ENCODE results near the gene SULF2.

Gene SULF2

GRCh38 chr20:47778398-47779354 lies 6.6 kb downstream of the SULF2 start:
- no peak for TF ChIP-seq GATA2 (IDR thresholded peaks at IDR 0.05; ENCODE audit: low read depth, low read length)
- TF ChIP-seq GATA3 (IDR thresholded peaks at IDR 0.05; ENCODE audit: low read depth, low read length), result no peak

DNA sequence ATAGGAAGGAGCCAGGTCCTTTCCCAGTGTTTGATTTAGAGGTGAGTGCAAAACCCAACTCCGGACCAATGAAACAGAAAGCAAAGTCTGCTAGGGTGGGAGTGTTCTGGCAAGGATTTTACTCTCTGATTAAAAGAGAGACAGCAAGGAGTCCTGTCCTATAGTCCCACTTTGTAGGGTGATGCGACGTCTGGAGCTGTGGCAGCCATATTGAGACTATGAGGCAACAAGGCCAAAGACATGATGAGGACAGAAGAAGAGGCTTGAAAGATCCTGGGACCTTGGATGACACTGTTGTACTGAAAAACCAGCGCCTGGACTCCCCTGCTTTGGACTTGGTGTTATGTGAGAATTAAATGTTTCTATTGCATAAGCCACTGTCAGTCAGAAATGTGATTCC lies 8.1 kb downstream of the SULF2 start:
- no peak for TF ChIP-seq GATA3 (IDR thresholded peaks at IDR 0.05; ENCODE audit: low read depth, low read length)

GRCh38 chr20:47776639-47777038 lies 8.6 kb downstream of the SULF2 start:
- TF ChIP-seq GATA2 (IDR thresholded peaks at IDR 0.05; ENCODE audit: low read depth, low read length) (no peak), GATA3 (IDR thresholded peaks at IDR 0.05; ENCODE audit: low read depth, low read length) (no peak)

GRCh38 chr20:47775841-47776240 lies 9.4 kb downstream of the SULF2 start:
- TF ChIP-seq GATA2 (IDR thresholded peaks at IDR 0.05; ENCODE audit: low read depth, low read length) (no peak), GATA3 (IDR thresholded peaks at IDR 0.05; ENCODE audit: low read depth, low read length) (no peak)

- no peak for TF ChIP-seq GATA2 (IDR thresholded peaks at IDR 0.05; ENCODE audit: low read depth, low read length)
- TF ChIP-seq GATA3 (IDR thresholded peaks at IDR 0.05; ENCODE audit: low read depth, low read length), result no peak
These were observed 10.2 kb downstream of the SULF2 start for GRCh38 chr20:47775039-47775438.

- TF ChIP-seq GATA2 (IDR thresholded peaks at IDR 0.05; ENCODE audit: low read depth, low read length) (no peak), GATA3 (IDR thresholded peaks at IDR 0.05; ENCODE audit: low read depth, low read length) (no peak)
These were observed 11.0 kb downstream of the SULF2 start for GRCh38 chr20:47774131-47774777.

- TF ChIP-seq GATA2 (IDR thresholded peaks at IDR 0.05; ENCODE audit: low read depth, low read length), result no peak
- TF ChIP-seq GATA3 (IDR thresholded peaks at IDR 0.05; ENCODE audit: low read depth, low read length), result no peak
These were observed 11.9 kb downstream of the SULF2 start for GRCh38 chr20:47773371-47773786.

- TF ChIP-seq GATA2 (IDR thresholded peaks at IDR 0.05; ENCODE audit: low read depth, low read length) (no peak), GATA3 (IDR thresholded peaks at IDR 0.05; ENCODE audit: low read depth, low read length) (no peak)
These were observed 14.3 kb downstream of the SULF2 start for GRCh38 chr20:47770935-47771334.

DNA sequence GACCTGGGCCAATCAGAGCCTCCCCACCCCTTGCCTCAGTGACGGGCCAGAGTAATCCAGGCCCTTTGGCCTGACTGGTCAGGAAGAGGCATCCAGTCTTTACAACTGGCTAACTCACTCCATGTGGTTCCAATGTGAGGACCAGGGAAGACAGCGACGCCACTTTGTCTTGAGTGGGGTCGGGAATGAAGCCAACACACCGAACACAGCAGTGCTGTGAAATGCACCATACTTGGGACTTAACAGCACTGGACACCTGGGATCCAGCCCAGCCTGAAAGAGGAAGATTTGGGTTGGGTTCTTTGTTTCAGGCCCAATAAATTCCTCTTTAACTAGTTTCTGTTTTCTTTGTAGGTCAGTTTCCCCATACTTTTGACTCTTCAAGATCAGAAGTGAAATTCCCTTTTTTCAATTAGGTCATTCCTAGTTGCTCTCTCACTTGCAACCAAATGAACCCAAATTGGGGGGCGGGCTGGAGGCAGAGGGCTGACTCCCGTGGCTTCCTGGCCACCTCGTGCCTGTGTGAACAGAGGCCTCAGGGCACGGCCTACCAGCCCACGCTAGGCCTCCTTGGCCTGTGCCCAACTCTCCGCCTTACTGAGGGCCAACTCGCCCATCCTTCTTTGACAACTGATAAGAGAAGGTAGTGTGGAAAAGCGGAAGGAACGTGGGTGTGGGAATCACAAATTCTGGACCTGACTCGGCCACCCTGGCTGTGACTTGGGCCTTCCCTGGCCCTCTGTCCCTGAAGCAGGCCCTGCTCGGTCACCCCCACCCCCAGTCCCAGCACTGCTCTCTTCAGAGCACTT lies 17.1 kb downstream of the SULF2 start:
- TF ChIP-seq GATA3 (IDR thresholded peaks at IDR 0.05; ENCODE audit: low read depth, low read length), result no peak
- TF ChIP-seq GATA2 (IDR thresholded peaks at IDR 0.05; ENCODE audit: low read depth, low read length), result no peak

DNA sequence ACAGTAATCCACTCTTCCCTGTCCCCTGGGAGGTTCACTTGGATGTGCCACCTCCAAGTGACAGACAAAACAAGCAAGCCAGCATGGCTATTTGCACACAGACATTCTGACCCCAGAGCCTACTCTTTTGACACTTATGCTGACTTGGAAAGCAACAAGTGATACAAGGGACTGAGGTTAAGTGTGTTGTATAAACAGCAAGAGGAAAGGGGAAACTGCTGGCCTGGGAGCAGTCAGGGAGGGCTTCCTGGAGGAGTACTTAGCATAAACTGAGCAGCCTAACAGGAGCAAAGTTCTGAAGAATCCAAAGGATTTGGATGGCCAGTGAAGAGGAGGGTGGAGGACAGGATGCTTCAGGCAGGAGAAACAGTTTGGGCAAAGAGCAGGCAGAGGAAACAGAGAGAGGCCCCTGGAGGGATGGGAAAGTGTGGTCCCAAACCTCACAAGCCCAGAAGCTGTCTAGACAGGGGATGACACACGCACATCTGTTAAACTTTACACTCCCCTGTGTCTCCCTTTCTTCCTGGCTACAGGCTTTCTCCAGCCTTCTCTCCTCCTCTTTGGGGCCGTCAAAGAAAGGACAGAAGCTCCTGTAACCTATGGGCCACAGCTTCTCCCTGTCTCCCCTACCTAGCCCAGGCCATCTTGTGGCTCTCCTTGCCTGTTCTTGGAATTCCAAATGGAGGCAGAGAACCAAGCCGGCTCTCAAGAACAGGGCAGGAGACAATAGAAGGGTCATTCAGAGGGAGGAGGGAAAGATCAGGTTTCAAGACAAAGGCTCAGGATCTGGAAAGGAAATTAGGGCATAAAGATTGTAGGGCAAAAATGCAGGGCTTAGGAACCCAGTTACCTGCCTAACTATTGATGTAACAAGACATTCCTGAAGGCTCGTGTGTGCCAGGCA lies 19.3 kb downstream of the SULF2 start:
- TF ChIP-seq GATA2 (IDR thresholded peaks at IDR 0.05; ENCODE audit: low read depth, low read length) (no peak), GATA3 (IDR thresholded peaks at IDR 0.05; ENCODE audit: low read depth, low read length) (no peak)

DNA sequence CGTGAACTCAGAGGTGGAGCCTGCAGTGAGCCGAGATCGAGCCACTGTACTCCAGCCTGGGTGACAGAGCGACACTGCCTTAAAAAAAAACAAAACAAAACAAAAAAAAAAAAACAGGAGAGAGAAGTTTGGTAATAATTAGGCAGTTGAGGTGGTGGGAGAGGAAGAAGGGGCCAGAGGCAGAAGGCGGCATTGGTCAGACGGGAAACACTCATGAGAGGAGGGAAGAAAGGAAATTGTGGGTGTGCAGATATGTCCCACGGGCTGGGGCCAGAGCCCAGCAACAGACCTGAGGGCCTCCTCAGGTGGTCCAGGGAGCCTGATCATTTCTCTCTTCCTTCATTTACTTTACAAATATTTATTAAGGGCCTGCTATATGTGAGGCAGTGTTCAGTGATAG lies 20.0 kb downstream of the SULF2 start:
- TF ChIP-seq GATA3 (IDR thresholded peaks at IDR 0.05; ENCODE audit: low read depth, low read length) (no peak), GATA2 (IDR thresholded peaks at IDR 0.05; ENCODE audit: low read depth, low read length) (no peak)

GRCh38 chr20:47764154-47764733 lies 21.0 kb downstream of the SULF2 start:
- TF ChIP-seq GATA3 (IDR thresholded peaks at IDR 0.05; ENCODE audit: low read depth, low read length) (no peak), GATA2 (IDR thresholded peaks at IDR 0.05; ENCODE audit: low read depth, low read length) (no peak)

DNA sequence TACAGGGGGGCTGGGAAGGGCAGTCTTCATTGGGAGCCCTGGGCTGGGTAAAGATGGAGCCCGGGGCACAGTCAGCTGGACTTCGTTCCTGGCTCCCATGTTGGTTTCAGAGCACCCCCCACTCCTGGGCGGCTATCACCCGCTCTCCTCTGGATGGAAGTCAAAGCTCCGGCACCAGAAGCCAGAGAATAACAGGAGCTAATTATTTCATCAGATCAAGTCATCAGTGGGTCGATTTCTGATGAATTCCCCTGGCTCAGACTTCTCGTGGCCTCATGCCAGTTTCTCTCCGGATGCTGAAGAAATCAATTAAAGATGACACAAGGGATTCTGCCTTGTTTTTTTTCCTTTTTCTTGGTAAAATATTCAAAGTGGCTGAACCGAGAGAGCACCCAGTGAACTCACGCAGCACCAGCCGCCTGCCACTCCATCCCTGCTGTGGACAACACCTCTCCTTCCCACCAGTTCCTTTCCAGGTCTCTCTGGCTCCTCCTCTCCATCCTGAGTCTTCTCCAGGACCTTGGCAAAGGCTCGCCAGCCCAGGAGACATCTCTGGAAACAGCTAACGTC lies 22.5 kb downstream of the SULF2 start:
- TF ChIP-seq GATA2 (IDR thresholded peaks at IDR 0.05; ENCODE audit: low read depth, low read length) (no peak), GATA3 (IDR thresholded peaks at IDR 0.05; ENCODE audit: low read depth, low read length) (no peak)

Measured in SH-SY5Y (cell line).